DMS114 treated with DMSO at 0.1 percent for 48 hours (cell line): ENCODE data around the gene PDE6B.
"Not testable (repeated sequence)": the region's sequence is repeated elsewhere in the genome, so short reads cannot be mapped to it uniquely, and the experiment has no call there.

Experiments
- DNase-seq: peaks from one replicate; lab custom pipeline; 2025; ENCODE audit not compliant: unreplicated experiment; lab: John Stamatoyannopoulos, UW

PDE6B gene

DNA sequence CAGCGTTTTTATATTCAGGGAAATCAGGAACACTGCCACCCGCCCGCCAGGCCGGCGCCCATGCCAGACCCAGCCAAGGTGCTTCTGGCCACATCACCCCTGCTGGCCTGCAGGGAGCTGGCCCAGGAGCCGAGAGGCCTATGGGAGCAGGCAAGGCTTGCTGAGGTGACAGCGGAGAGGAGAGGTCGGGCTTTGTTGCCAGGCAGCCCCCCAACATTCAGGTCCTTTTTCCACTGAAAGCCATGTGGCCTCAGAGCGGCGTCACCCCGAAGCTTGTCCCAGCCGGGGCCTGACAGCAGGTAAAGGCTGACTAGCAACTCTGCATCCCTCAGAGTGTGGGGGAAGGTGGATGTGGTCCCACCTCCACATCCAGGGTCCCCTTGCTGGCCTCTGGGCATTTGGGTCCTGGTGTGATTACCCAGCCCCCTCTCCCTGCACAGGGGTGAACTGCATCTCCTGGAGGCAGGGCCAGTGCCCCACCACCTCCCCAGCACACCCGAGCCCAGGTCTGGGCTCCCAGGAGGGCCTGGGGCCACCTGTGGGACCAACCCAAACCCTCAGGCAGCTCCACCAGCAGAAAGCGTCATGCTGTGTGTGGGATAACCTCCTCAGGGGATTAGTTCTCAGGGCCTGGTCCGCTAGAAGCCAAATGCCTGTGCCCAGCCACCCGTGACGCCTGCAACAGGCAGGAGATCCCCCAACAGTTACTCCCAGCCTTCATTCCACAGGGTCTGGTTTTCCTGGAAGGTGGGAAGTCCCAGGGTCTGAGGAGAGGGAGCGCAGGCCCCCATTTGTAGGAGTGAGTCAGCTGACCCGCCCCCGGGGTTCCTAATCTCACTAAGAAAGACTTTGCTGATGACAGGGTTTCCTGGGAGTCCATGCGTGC, at the start of gene PDE6B:
Gene PDE6B (plus strand): TSS at position 869 of the 886 bp plus-strand sequence. CDS start 54 bp downstream, outside the sequence.
- no peak for DNase-seq

DNA sequence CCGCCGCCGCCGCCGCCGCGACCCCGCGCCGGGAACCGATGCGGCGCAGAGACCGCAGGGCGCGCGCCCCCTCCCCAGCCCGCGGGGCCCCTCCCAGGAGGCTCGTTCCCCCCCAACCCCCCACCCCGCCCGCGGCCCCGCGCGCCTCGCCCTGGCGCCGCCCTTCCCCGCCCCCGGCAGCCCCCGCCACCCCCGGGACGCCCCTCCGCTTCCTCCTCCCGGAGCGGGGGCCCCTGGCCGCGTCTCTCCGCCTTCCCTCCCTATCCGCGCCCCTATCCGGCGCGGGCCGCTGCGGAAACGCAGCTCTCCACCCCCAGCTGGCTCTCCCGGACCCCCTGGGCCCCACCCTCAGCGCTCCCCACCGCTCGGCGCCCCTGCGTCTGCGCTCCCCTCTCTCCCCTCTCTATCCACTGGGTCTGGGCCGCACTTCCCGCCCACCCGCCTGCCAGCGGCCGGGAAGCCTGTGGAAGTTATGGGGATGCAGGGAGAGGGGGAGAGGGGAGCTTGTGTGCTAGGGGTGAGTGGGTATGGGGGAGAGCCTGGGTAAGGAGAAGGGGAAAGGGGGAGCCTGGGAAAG, 49.0 kb upstream of the PDE6B start, which contains the start of gene TMEM271:
Gene TMEM271 (minus strand): TSS at position 51 of the 577 bp plus-strand sequence. CDS start 233 bp downstream, outside the sequence.
- no peak for DNase-seq

DNA sequence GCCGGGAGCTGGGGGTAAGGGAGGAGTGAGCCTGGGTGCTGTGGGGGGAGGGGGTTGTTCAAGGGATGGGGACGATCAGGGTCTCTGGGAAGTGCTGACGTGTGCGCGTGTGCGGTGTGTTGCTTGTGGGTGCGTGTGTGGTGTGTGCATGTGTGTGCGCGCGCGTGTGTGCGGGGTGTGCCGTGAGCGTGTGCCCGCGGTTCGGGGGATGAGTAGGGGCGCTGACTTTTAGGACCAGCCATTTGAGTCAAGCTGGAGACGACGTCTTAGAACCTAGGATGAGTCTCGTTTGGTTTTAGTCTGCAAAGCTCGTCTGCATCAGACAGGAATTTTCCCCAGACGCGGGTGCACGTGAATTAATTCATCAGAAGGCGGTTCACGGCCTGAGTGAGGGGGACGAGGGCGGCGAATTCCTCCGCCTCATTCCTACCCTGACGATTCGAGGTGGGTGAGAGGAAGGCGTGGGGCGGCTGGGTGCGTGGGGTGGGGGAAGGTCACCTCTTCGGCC, 48.3 kb upstream of the PDE6B start:
- no peak for DNase-seq

DNA sequence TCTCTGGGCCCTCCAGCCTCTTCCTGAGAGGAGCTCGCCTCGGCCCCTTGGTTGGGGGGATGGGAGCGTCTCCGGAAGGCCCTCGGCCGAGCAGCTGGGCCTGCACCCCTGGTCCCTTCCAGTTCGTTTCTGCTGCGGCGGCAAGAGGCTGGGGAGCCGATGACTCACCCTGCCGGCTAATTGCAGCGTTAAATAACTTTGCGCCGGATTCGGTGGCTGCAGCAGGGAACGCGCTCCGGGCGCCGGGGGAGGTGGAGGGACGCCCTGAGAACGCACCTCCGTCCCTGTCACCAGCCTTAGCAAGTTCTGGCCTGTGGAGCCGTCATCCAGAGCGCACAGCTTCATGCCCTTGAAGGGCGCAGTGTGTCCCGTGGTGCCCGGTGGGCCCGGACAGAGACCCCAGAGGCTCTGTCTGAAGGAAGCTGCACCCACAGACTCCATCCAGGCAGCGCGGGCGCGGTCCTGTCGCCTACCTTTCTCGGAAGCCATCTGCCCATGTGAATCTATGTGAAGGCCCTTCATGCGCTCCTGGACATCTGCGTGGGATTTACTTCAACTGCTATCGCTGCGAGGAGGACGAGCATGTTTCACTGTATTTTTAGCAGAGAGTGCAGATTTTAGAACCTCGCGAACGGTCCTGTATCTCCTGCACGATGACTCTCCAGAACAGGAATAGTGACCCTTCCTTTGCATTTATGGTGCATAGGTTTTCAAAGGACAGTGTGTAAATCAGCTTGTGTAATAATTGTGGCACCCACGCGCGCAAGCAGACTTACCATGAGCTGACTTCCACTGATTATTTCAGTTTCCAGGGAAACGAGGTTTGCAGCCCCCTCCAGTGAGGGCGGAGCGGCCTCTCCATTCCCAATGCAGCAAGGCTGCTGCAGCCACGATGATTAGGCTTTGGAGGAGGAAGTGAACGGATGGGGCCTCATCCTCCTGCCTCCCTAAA, 47.6 kb upstream of the PDE6B start:
- DNase-seq, result no peak

DNA sequence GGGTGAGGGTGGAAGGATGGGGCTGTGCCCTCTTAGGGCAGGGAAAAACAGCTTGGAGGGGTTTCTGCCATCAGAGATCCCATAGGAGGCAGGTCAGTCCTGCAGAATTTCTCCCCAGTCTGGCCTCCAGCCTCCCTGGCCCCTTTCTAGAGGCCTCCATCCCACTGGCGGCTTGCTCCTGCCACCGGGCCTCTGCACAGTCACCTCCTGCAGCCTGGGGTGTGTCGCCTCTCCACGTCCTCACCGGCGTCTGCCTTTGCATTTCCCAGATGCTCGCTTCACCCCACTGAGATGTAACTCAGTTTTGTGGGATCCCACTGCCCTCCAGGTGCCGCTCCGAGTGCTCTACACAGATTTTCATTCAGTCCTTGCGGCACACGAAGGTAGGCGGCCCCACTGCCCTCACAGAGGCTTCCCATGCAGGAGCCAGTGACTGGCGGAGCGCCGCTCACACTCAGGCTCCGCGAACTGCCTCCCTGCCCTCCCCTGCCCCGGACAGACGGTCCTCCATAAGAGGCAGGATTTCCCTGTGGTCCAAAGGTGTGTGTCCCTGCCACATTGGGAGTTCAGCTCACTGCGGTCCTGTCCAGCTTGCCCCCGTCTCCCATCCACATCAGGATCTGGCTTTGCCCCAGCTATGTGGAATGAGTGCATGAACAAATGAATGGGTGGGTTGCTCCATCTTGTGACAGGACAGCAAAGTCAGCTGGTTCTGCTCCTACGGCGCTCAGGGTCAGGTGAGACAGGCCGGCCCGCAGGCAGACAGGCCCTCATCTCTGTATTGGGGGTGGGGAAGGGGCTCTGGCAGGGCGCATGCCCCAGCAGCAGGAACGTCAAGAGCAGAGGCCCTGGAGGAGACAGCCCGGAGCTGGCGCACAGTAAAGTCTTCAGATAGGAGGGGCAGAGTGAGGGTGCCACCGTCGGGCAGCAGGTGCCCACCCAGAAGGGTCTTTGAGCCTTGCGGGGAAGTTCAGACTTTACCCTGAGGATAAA, 46.6 kb upstream of the PDE6B start:
- no peak for DNase-seq

DNA sequence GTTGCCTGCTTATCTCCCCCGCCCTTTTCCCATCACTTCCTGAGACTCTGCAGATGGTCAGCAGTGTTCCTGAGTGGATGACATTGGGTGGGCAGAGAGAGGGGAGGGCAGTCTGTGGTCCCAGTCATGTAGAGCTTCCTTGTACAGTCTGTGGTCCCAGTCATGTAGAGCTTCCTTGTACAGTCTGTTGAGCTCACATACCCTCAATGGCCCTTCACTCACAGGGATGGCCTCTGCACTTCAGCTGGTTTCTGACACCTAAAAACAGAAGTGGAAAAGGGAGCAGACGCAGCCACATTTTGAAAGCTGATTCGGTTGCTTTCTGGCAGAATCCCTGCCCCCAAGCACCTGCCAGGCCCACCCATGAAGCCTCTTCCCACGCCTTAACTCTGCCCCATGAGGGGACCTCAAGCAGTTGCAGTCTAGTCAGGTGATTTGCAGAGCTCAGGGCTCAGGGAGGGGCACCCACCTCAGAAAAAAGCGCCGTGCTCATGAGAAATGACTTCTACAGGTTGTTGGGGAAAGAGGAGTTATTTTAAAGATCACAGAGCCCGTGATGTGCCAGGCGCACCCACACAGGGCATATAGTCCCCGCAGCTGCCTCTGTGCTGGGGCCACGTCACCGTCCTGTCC, 45.7 kb upstream of the PDE6B start:
- DNase-seq, result no peak

DNA sequence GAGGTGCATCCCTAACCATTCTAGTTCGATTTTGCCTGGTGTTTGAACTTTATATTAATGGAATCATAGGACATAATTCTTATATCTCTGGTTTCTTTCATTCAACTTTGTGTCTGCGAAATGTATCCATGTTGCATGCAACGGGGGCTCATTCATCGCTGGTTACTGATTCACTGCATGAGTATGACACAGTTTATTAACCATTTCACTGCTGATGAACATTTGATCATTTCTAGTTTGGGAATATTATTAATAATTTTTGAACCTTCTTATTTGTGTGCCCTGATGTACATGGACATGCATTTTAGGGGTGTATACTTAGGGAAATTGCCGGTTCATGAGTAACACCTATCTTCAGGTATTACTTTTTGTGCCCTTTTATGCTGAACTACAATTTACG, 44.2 kb upstream of the PDE6B start:
- DNase-seq, result no peak

DNA sequence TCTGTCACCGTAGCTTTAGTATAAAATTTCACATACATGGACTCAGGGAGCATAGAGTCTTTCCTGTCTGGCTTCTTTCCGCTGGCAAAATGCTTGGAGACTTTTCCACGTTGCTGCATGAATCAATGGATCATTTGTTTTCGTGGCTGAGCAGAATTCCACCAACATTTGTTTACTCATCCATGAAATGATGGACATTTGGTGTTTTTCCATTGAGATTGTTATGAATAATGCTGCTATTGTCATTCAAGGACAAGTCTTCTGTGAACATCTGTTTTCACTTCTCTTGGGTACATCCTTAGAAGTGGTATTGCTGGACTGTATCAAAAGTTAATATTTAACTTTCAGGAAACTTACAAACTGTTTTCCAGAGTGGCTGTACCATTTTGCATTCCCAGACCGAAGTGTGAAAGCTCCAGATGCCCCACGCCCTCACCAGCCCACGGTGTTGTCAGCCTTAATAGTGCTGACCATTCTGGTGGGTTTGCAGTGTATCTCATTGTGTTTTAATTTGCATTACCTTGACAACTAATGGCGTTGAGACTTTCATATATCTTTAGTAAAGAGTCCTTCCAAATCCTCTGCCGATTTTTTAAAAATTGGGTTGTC, 43.5 kb upstream of the PDE6B start:
- no peak for DNase-seq

DNA sequence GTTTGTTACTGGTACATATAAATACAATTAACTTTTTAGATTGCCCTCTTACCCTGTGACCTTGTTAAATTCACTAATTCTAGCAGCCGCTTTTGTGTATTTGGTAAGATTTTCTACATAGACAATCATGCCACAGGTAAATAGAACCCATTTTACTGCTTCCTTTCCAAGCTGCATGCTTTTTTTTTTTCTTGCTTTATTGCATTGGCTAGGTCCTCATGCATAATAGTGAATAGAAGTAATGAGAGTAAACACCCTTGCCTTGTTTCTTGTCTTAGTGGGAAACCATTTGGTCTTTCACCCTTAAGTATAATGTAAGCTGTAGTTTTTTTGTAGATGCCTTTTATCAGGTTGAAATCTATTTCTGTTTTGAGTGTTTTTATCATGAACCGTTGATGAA, 41.6 kb upstream of the PDE6B start:
- no peak for DNase-seq

DNA sequence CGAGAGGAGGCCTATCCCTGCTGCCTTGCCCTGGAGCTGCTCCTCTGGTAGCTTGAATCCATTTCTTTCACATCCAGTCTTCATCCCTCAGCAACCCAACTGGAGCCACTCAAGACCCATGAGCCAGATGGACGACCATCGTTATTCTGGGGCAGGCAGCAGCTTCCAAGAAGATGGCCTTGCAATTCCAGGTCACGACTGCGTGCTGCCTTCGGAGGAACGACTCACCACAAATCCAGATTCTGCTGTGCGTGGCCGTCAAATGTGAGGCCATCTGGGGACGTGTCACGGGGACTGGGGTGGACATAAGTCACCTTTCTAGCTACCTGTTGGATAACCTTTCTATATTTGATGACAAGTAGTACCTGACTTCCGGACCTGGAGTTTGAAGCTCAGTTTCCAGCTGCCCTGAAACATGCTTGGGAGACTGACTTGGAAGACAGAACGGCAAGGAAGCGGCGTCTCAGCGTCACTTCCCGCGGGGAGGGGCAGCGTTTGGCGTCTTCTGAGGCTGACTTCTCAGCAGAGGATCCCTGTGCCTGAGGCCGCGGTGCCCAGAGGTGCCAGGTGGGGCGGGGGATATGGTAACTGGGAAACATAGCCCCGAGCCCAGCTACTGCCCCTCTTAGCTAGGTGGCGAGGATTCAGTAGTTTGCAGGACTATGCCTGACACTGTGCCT, 37.6 kb upstream of the PDE6B start:
- DNase-seq, result no peak

DNA sequence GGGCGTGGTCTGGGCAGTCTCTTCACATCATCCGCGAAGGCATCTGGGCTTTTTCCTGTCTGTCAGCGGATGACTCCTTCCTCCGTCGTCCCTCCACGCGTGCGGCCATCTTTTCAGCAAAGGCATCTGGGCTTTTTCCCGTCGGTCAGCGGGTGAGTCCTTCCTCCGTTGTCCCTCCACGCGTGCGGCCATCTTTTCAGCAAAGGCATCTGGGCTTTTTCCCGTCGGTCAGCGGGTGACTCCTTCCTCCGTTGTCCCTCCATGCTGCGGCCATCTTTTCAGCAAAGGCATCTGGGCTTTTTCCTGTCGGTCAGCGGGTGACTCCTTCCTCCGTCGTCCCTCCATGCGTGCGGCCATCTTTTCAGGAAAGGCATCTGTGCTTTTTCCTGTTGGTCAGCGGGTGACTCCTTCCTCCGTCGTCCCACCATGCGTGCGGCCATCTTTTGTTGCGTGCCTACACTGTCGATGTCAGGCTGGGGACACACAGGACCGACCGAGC, 37.0 kb upstream of the PDE6B start:
- no peak for DNase-seq

DNA sequence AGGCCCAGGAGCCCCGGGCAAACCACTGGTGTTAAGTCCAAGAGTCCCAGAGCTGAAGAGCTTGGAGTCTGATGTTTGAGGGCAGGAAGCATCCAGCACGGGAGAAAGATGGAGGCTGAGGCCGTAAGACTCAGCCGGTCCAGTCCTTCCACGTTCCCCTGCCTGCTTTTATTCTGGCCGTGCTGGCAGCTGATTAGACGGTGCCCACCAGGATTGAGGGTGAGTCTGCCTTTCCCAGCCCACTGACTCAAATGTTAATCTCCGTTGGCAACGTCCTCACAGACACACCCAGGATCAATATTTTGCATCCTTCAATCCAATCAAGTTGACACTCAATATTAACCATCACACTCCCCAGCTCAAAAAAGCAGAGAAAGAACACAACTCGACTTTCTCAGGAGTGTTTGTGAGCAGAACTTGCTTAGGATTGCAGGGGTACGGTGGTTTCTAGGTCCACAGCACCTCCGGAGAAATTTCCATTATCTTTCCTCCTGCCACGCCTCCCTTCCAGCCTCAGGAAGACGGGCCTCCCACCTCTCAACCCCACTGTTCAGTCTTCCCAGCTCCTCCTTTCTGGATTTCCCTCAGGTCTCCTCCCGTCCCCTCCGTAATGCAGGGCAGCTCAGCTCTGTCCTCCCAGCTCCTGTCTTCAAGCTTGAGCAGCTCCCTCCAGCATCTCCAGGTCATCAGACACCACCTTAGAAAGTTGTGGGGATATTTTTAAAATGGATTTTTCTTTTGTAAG, 36.0 kb upstream of the PDE6B start:
- DNase-seq, result no peak

DNA sequence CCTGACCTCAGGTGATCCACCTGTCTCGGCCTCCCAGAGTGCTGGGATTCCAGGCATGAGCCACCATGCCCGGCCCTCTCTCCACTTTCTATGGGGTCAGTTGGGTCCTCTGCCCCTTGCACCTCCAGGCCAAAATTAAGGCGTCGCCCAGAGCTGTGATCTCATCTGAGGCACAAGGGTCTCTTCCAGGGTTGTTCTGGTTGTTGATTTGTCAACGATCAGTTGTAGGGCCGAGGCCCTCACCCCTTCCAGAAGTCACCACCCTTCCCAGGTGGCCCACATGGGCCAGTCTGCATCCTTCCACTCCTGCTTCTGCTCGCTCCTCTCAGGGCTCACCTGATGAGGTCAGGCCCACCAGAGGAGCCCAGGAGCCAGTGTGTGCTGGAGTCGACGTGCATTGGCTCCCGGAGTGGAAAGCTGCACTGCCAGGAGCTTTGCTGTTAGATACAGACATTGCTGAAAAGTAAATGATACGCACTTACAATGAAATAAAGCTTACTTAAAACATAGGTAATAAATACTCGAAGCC, 35.0 kb upstream of the PDE6B start:
- DNase-seq, result no peak

DNA sequence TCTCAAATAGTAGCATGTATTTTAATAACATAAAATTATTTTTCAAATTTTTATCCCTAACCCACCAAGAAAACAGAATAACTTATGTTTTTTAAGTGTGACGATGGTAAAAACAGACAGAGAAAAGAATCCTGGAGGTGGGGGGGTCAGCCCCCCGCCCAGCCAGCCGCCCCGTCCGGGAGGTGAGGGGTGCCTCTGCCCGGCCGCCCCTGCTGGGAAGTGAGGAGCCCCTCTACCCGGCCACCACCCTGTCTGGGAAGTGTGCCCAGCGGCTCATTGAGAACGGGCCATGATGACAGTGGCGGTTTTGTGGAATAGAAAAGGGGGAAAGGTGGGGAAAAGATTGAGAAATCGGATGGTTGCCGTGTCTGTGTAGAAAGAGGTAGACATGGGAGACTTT, 33.2 kb upstream of the PDE6B start:
- not testable (repeated sequence) for DNase-seq

DNA sequence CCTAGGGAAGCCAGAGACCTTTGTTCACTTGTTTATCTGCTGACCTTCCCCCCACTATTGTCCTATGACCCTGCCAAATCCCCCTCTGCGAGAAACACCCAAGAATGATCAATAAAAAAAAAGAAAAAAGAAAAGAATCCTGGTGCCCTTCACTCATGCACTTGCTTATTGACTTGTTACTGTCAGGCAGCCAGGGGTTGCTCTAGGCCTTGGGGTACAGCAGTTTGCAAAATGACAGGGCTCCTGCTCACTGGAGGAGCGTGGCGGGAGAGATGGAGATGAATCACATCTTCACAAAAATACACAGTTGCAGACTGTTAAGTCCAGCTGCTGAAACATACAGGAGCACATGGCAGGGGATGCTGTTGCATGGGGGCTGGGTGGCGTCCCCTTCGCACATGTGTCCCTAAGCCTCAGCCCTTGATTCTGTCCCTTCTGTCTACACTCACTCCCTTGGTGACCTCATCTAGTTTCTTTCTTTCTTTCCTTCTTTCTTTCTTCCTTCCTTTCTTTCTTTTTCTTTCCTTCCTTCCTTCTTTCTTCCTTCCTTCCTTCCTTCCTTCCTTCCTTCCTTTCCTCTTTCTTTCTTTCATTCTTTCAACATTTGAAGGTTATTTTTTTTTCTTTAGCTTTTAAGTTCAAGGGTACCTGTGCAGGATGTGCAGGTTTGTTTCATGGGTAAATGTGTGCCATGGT, 32.4 kb upstream of the PDE6B start:
- DNase-seq, result no peak

DNA sequence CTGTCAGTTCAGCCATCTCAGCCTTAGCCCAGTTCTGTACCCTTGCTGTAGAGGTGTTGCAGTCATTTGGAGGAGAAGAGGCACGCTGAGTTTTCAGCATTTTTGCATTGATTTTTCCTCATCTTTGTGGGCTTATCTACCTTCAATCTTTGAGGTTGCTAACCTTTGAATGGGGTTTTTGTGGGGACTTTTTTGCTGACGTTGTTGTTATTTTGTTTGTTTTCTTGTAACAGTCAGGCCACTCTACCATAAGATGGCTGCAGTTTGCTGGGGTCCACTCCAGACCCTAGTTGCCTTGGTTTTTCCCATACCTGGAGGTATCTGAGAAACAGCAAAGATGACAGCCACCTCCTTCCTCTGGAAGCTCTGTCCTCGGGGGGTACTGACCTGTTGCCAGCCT, 26.4 kb upstream of the PDE6B start:
- DNase-seq, result no peak

DNA sequence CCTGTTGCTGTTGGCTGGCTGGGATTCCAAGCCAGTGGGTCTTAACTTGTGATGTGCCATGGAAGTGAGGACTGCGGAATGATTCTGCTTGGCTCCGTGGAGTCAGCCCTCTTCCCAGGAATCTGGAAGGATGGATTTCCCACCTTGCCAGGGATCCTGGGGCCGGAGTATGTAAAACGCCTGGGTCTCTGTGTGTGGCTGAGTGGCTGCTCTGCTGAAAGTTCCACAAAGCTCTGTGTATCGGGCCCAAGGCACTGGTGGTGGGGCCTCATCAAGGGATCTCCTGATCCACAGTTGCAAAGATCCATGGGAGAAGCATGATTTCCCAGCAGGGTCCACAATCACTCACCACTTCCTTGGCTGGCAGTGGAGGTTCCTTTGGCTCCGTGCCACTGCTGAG, 25.2 kb upstream of the PDE6B start:
- DNase-seq, result no peak
